Epithelial cell of esophagus (primary cell): ENCODE measurements around the gene LRCH4.
"Not testable (repeated sequence)": the region's sequence is repeated elsewhere in the genome, so short reads cannot be mapped to it uniquely, and the experiment has no call there.

Experiments
- DNase-seq: peaks from one replicate; pipeline ENCODE4 v3.0.0; 2010; ENCODE audit warnings: low read depth
- H3K4me3 ChIP-seq: 2 replicates; pipeline ENCODE4 v1.5.1; 2011; ENCODE audit warnings: mild to moderate bottlenecking, low read length, control low read depth
- TF ChIP-seq, protein P1 (sequence below): IDR thresholded peaks from 2 replicates; pipeline ENCODE4 v1.5.1; 2011; ENCODE audit warnings: low read depth, mild to moderate bottlenecking, low read length, control low read depth, inconsistent platforms; ENCODE audit not compliant: insufficient read depth; ENCODE audit errors: missing control alignments

LRCH4 gene

GRCh38 chr7:100546129-100546925 lies 39.6 kb downstream of the LRCH4 start:
- no peak for DNase-seq
- TF ChIP-seq, protein P1, sequence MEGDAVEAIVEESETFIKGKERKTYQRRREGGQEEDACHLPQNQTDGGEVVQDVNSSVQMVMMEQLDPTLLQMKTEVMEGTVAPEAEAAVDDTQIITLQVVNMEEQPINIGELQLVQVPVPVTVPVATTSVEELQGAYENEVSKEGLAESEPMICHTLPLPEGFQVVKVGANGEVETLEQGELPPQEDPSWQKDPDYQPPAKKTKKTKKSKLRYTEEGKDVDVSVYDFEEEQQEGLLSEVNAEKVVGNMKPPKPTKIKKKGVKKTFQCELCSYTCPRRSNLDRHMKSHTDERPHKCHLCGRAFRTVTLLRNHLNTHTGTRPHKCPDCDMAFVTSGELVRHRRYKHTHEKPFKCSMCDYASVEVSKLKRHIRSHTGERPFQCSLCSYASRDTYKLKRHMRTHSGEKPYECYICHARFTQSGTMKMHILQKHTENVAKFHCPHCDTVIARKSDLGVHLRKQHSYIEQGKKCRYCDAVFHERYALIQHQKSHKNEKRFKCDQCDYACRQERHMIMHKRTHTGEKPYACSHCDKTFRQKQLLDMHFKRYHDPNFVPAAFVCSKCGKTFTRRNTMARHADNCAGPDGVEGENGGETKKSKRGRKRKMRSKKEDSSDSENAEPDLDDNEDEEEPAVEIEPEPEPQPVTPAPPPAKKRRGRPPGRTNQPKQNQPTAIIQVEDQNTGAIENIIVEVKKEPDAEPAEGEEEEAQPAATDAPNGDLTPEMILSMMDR: no peak
- H3K4me3 ChIP-seq: no peak overlapping the region

DNA sequence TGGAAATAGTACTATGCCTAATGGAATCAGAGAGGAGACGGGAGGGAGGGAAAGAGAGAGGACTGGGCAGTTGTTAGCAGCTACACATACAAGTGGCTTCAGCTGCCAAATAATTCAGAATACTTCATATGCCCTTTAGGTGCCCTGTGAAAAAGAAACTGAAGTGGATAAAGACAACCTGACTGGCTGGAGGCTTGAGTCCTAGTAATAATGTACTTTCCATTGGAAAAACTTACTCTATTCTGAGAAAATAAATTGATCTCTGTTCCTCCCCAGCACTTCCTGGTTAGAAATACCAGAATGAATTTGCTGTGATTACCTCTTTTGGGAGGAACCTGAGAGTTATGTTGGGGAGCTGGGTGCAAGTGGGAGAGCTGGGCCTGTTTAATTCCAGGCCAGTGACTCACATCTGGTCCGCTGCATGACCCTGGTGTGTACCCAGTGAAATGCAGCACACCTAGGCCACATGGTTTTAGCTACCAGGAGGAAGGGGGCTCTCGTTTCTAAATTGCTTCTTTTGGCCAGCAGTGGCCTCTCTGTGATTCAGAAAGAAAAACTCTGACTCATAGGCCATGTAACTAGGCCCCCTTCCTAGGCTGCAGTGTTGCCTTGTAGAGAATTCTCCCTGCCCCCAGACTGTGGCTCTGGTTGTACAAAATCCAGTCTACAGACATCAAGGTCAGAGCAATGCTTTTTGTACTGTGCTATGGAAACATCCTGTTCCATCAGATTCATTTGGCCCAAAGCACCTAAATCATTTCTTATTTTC lies 40.4 kb downstream of the LRCH4 start:
- TF ChIP-seq, protein P1: peak; percentile 9
- no peak overlapping the region for H3K4me3 ChIP-seq
- DNase-seq: peak; percentile 73

GRCh38 chr7:100544967-100545359 lies 41.0 kb downstream of the LRCH4 start:
- H3K4me3 ChIP-seq: no peak overlapping the region
- TF ChIP-seq, protein P1: no peak
- peak; percentile 46 for DNase-seq

- no peak for DNase-seq
- TF ChIP-seq, protein P1: no peak
- H3K4me3 ChIP-seq: no peak overlapping the region
Measured at GRCh38 chr7:100544386-100544785, 41.5 kb downstream of the LRCH4 start.

- TF ChIP-seq, protein P1: no peak
- no peak overlapping the region for H3K4me3 ChIP-seq
- DNase-seq: no peak
Measured at GRCh38 chr7:100543586-100543985, 42.3 kb downstream of the LRCH4 start.

GRCh38 chr7:100541309-100541708 lies 44.6 kb downstream of the LRCH4 start:
- not testable (repeated sequence) for H3K4me3 ChIP-seq, DNase-seq

GRCh38 chr7:100540073-100540723 lies 45.7 kb downstream of the LRCH4 start:
- TF ChIP-seq, protein P1: no peak
- no peak for DNase-seq
- H3K4me3 ChIP-seq: peak overlapping the region; percentile 55
